H1 (cell line): ENCODE measurements around the gene SURF2.
"Not testable (repeated sequence)": the region's sequence is repeated elsewhere in the genome, so short reads cannot be mapped to it uniquely, and the experiment has no call there.

Experiments
- BACH1 ChIP-seq: IDR thresholded peaks from 2 replicates; pipeline ENCODE4 v1.6.1; 2012; ENCODE audit warnings: low read length, improper control_type of control experiment
- CHD7 ChIP-seq: fragments of 300-600 bp; sonication (generic); IDR thresholded peaks from 2 replicates; pipeline ENCODE4 v1.7.1; 2012; ENCODE audit warnings: low read length, moderate library complexity, mild to moderate bottlenecking, inconsistent platforms; ENCODE audit not compliant: insufficient replicate concordance
- CTCF ChIP-seq, 3 experiments: IDR thresholded peaks; 1 replicate in 2 of 3; 2 replicates in 1 of 3; pipeline versions ENCODE4 v1.5.1 to v1.6.1; 2011; ENCODE audit warnings: low read length in 3 of 3, mild to moderate bottlenecking in 3 of 3, inconsistent platforms in 2 of 3, low read depth in 1 of 3, moderate library complexity in 1 of 3; ENCODE audit not compliant: insufficient read depth in 1 of 3; ENCODE audit errors: control extremely low read depth in 1 of 3
- EP300 ChIP-seq, 2 experiments: IDR thresholded peaks; 1 replicate in 1 of 2; 2 replicates in 1 of 2; pipeline ENCODE4 v1.6.1; 2011 to 2012; ENCODE audit warnings: low read depth in 2 of 2, low read length in 2 of 2, mild to moderate bottlenecking in 2 of 2, borderline replicate concordance in 1 of 2, inconsistent platforms in 1 of 2, moderate library complexity in 1 of 2
- POLR2A ChIP-seq, 2 experiments: IDR thresholded peaks; 1 replicate in 1 of 2; 2 replicates in 1 of 2; pipeline ENCODE4 v1.6.1; 2011; ENCODE audit warnings: low read depth in 2 of 2, low read length in 2 of 2, mild to moderate bottlenecking in 2 of 2; ENCODE audit errors: control extremely low read depth in 1 of 2
- RAD21 ChIP-seq, 2 experiments: IDR thresholded peaks in 1 of 2; conservative IDR thresholded peaks in 1 of 2; 2 replicates each; pipeline ENCODE4 v1.6.1; 2011; ENCODE audit warnings: low read depth in 2 of 2, low read length in 2 of 2, improper control_type of control experiment in 1 of 2, inconsistent platforms in 1 of 2, mild to moderate bottlenecking in 1 of 2, moderate library complexity in 1 of 2
- SRF ChIP-seq: IDR thresholded peaks from 2 replicates; pipeline ENCODE4 v1.6.1; 2011; ENCODE audit warnings: mild to moderate bottlenecking, low read depth, low read length, moderate library complexity
- TEAD4 ChIP-seq: IDR thresholded peaks from 2 replicates; pipeline ENCODE4 v1.6.1; 2012; ENCODE audit warnings: low read depth, low read length, inconsistent platforms, mixed read lengths
- USF2 ChIP-seq: IDR thresholded peaks from 2 replicates; pipeline ENCODE4 v1.6.1; 2011; ENCODE audit warnings: low read length, improper control_type of control experiment
- ZNF274 ChIP-seq: IDR thresholded peaks from 2 replicates; pipeline ENCODE4 v1.7.0; 2012; ENCODE audit warnings: low read length, borderline replicate concordance; ENCODE audit errors: extremely low read depth

- TF ChIP-seq CTCF (IDR thresholded peaks at IDR 0.05; ENCODE audit: control extremely low read depth in 1 of 3, insufficient read depth in 1 of 3, low read depth in 1 of 3, low read length in 3 of 3); POLR2A (IDR thresholded peaks at IDR 0.05; ENCODE audit: control extremely low read depth in 1 of 2, low read depth in 2 of 2, low read length in 2 of 2); EP300 (IDR thresholded peaks at IDR 0.05; ENCODE audit: borderline replicate concordance in 1 of 2, low read depth in 2 of 2, low read length in 2 of 2); BACH1; ZNF274; SRF; CHD7; TEAD4; USF2; RAD21 (IDR thresholded peaks at IDR 0.05 in 1 of 2, conservative IDR thresholded peaks at IDR 0.05 in 1 of 2; ENCODE audit: low read depth in 2 of 2, low read length in 2 of 2): not testable (repeated sequence)
Measured at GRCh38 chr9:133327021-133327420, 29.3 kb upstream of the SURF2 start.
